Measurements from ENCODE around the gene PRLH.

The PRLH gene, protein sequence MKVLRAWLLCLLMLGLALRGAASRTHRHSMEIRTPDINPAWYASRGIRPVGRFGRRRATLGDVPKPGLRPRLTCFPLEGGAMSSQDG

GRCh38 chr2:237566401-237567235, at the start of gene PRLH:
Gene PRLH (plus strand): TSS chr2:237566574. CDS start chr2:237566574, 0 bp downstream.
- DNase-seq: no peak

GRCh38 chr2:237517163-237517562, 49.2 kb upstream of the PRLH start:
- no peak for DNase-seq

DNA sequence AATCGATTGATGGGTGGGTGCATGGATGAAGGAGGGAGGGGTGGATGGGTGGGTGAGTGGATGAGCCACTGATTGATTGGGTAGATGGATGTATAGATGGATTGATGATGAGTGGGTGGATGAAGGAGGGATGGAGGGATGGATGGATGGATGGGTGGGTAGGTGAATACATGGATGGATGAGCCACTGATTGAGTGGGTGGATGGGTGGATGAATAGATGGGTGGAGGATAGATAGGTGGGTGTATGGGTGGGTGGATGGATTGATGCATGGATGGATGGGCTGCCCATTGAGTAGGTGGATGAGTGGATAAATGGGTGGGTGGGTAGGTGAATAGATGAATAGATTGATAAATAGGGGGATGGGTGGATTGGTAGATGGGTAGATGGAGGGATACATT, 48.4 kb upstream of the PRLH start:
- no peak for DNase-seq

DNA sequence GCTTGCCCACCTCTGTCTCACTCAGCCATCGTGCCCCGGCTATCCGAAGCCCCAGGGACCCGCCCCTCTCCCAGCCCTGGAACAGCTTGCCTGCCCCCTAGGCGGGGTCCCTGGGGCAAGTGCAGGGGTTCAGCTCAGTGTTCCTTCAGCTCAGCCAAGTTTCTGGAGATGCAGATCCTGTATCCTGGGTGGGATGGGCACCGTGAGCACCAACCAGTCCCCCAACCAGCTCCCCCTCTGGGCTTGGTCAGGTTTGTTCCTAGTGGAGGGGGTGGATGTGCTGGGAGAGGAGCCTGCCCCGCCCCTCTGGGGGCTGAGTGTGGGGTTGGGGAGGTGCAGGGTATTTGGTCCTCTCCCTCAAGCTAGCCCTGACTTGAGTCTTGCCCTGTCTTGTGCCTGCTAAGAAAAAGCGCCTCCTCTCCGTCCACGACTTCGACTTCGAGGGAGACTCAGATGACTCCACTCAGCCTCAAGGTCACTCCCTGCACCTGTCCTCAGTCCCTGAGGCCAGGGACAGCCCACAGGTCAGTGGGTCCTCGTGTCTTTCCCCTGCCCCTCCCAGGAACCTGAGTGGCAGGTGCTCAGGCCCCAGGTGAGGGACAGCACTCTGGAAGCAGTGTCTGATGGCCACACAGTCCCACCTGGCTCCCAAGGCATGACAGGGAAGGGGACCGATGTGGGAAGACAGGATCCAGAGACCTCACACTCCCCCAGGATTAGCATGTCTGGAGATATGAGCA, 46.7 kb upstream of the PRLH start:
- no peak for DNase-seq

- DNase-seq: no peak
Measured at GRCh38 chr2:237520290-237520689, 46.1 kb upstream of the PRLH start.

GRCh38 chr2:237524631-237525030, 41.7 kb upstream of the PRLH start:
- no peak for DNase-seq

GRCh38 chr2:237525559-237526157, 40.7 kb upstream of the PRLH start:
- DNase-seq: no peak

DNA sequence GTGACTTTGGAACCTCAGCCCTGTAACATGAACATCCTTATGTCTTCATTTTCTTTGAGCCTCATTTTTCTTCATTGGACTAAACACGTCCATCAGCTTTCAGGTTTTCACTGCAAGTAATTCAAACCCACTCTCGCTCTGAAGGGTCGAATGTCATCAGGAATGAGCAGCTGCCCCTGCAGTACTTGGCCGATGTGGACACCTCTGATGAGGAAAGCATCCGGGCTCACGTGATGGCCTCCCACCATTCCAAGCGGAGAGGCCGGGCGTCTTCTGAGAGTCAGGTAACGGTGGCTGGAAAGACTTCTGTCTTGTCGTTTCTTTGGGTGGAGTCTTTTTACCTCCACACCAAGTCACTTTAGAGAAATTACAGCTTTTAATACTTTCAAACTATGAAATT, 39.1 kb upstream of the PRLH start:
- DNase-seq: no peak

DNA sequence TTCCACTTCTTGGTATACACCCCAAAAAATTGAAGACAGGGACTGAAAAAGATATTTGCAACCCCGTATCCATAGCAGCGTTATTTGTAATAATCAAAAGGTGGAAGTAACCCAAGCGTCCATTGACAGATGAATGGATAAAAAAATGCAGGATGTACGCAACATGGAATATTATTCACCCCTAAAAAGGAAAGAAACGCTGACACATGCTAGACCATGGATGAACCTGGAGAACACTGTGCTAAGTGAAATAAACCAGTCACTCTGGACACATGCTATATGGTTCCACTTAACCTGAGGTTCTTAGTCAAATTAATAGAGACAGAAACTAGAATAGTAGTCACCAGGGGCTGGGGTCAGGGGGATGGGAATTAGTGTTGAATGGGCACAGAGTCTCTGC, 38.6 kb upstream of the PRLH start:
- DNase-seq: no peak

DNA sequence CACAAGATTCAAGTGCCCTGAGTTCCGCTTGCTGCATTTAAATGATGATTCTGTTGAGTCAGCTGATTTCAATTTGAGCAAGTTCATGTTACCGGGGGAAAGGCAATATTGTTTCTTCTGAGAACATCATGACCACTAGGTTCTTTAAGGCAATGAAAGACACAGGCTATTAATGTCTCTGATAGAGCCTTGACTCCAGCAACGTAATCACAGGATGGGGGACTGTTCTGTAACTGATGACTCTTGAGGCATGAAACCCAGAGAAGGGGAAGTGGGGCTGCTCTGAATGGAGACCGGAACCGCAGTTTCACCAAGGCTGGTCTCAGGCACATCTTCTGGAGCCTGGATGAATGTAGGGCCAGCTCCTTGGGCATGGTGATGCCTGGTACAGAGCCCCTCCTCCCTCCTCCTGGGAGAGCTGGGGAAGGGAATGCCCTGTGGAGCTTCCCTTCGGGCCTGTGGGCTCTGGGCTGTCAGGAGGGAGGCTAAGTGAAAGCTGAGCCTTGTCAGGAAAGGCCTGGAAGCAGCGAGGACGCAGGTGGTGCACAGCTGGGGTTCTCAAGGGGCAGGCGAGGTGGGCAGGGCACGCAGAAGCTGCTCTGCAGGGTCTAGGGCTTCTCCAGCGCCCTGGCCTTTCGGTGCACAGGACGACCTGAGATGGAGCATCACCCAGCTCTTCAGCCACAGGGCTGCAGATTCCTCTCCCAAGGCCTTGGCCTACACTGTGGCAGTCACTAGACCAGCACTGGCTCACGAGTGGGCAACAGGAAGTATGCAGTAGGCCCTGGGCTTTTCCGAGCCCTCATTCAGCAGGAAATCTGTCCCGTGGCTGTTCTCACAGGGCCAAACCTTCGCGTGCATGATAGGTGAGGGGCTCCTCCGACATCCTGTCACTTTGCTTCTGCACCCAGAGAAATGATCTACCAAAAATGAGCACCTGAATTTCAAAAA, 36.6 kb upstream of the PRLH start:
- DNase-seq: no peak

- DNase-seq: no peak
Measured at GRCh38 chr2:237530472-237531433, 35.6 kb upstream of the PRLH start.

GRCh38 chr2:237532160-237532559, 34.2 kb upstream of the PRLH start:
- DNase-seq: no peak

DNA sequence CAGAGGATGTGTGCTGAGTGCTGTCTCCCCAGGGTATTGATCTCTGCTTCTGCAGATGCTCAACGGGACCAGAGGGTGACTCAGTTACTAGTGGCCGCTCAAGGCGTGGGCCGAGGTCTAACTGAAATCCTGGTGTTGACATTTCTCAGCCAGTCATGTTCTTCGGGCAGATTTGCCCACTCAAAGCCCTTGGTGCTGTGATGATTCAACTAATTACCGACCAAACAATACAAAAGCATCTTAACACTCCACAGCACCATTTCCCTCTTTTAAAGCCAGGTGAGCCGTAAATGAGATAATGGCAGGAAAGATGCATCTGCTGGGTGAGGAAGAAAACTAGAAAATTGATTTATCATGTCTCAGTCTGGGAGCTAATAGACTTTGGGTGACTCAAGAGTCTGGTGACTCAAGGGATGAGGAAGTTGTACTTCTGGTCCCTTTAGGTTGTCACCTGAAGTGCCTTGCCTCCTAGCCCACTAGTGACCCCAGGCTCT, 32.7 kb upstream of the PRLH start:
- DNase-seq: no peak

GRCh38 chr2:237534380-237534779, 32.0 kb upstream of the PRLH start:
- DNase-seq: no peak

DNA sequence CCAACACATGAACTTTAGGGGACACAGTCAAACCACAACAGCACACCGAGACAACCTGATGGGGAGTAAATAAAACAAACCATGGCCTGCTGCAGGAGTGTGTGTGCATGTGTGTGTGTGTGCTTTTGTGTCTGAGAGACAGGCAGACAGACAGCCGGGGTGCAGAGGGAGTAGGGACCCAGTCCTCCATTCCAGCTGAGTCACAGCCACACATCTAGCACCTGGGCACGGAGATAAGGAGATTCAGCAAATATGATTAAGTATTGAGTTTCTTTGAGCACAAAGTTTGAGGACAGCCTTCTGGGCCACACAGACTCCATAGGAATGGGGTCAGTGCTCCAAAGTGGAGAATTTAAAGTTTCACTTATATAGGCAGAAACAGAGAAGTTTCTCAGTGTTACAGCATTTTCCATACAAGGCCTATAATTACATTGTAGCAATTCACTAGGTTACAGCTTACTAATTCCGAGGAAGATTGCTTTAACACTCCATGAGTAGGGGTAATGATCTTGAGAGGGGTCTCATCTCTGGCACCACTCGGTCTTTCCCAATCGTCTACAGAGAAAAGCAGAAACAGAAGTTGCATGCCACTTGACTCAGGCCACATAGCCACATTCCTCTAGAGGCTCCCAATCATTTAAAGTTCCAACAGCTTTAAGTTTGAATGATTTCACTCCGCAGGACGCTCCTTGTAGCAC, 30.8 kb upstream of the PRLH start:
- DNase-seq: no peak

DNA sequence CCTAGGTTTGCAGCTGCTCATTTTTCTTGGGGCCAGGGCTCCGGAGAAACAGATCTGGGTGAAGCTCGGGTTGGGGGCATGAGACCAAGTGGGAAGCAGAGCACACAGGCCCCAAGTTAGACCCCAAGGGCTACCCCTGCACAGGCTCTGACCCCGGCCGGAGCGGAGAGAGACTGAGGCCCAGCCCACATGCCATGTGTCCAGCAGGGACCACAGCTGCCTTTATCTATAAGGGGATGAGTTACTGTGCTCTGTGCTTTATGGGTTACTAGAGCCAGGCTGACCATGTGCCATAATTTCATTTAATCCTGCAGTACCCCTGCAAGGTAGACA, 30.3 kb upstream of the PRLH start:
- no peak for DNase-seq

- no peak for DNase-seq
Measured at GRCh38 chr2:237536617-237537016, 29.8 kb upstream of the PRLH start.

DNA sequence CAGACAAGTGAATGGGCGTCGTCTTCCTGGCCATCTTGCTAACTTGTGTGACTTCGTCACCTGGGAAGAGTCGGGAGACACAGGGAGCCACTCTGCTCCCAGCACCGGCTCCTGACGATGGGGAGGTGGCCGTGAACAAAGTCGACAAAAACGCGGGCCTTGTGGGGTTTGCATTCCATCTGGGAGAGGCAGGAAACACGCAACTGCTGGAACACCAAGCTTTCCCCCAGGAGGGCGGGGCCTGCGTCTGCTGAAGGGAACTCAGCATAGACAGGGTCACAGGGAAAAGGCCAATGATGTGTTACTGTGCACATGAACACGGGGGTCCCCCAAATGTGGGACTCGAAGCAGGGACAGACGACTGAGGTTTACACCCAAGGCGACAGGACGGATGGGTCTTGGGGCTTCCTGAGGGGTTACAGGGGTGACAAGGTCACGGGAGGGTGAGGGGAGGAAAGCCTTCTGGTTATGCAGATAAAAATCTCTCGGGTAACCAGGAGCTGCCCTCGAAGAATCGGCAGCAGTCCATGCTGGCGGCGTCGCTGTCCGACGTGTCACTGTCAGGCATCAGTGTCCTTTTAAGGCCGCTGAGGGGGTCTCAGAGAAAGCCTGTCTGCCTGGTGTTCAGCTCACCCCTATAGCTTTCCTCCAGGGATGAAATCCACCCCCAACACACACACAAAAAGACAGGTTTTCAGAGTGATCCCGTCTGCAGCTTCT, 28.2 kb upstream of the PRLH start:
- no peak for DNase-seq

- no peak for DNase-seq
Measured at GRCh38 chr2:237538901-237539300, 27.5 kb upstream of the PRLH start.

DNA sequence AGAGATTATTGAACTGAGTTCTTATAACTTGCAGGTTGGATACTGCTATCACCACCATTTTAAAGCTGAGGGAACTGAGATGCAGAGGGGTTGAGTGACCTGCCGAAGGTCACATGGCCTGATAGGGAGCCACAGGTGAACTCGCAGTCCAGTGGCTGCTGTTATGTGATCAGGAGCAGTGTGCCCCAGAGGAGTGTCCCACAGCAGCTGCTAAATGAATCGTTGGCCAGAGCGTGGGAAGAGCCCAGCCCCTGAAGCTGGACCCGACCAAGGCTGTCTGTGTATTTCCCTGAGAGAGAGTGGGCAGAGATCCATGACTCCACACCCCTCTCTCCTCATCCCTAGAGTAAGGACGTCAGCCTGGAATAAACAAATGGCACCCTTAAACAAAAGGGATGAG, 26.7 kb upstream of the PRLH start:
- no peak for DNase-seq
